DMS79 (cell line): ENCODE data around the gene NEUROD2.

Experiments used
- DNase-seq: peaks from one replicate; lab custom pipeline; 2025; lab: John Stamatoyannopoulos, UW

NEUROD2 gene

GRCh38 chr17:39579318-39580081 is 28.2 kb downstream of the NEUROD2 start:
- DNase-seq, result no peak

DNA sequence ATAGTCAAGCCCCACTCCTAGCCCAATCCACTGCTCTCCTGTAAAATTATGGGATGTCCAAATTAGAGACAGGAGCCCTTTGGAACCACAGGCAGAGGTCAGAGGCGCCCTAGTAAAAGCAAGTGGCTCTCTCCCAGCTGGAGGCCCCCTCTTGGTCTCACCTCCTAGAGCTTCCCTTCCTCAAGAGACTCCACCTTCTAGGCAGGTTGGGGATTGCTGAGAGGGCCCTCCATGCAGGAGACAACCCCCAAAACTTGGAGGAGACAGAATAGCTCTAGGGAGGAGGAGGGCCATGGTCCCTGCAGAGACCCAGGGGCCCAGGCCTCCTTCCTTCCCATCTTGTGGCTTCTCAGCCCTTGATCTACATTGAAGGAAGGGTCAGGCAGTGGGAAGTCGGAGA is 29.4 kb downstream of the NEUROD2 start:
- no peak for DNase-seq

DNA sequence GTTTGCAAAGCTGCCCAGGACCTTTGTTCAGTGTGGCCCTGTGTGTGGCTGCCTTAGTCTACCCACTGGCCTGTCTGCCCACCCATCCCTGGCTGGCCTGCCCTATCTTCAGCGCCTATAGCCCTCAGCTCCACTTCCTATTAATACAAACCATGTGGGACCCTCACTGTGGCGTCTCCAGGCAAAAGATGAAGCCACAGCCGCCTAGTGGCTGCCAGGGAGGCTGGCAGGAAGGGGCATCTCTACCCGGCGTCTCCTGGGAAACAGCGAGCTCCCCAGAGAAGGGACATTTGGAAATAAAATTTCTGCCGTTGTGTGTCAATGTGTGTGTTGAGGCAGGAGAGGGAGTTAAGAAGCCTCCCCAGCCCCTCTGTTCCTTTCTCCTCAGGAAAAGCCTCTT is 31.5 kb downstream of the NEUROD2 start:
- DNase-seq, result no peak

DNA sequence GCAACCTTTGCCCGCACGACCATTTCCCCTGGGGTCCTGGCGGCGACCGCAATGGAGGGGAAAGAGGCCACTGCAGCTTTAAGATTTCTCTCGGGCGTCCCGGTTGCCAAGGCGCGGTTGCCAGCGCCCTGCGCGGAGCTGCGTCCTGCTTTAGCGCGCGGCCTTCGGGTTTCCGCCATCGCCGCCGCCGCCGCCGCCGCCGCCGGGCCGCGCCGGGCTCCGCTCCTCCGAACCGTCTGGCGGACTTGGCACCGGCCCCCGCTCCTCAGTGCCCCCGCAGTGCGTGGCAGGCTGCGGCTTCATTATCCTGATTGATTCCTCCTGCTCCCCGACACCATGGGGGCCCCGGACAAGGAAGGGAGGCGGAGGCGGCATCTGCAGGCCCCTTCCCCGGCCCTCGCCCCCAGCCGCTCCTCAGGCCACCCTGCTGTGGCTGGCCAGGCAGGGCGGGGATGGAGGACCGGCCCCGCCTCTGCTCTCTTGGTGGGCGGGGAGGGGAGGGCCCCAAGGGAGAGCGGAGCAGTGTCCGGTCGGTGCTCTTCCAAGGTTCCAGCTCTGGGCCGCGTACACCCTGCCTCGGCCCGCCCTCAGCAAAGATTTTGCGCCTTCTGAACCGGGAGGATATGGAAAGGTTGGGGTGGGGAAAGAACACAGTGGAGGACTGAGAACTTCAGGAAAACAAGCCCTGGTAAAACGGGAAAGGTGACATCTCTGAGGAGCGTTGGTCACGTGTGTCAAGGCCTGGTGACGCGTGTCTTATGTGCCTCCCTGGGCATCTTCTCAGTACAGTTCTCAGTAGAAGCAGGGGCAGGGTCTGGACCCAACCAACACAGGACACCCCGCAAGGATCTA is 34.0 kb downstream of the NEUROD2 start:
- DNase-seq, result peak; percentile 17

DNA sequence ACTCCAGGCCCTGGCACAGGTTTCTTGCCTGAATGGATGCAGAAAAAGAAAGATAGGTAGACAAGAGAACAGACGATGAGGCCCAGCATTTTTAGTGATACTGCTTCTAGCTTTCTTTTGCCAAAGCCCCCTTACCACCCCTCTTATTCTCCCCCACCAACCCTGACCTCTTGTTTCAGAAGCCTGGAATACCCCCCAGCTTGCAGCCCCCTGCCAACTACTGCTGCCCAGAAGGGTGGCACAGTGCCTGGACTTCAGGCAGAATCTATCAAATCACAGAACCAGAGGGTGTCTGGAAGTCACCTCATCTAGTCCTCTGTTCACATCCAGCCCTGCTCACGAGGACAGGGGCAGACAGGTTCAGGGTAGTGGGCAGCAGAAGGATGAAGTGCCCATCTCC is 35.6 kb downstream of the NEUROD2 start:
- no peak for DNase-seq

- DNase-seq, result no peak
Measured at GRCh38 chr17:39569126-39569525, 38.6 kb downstream of the NEUROD2 start.

GRCh38 chr17:39568702-39569101 is 39.0 kb downstream of the NEUROD2 start:
- no peak for DNase-seq

DNA sequence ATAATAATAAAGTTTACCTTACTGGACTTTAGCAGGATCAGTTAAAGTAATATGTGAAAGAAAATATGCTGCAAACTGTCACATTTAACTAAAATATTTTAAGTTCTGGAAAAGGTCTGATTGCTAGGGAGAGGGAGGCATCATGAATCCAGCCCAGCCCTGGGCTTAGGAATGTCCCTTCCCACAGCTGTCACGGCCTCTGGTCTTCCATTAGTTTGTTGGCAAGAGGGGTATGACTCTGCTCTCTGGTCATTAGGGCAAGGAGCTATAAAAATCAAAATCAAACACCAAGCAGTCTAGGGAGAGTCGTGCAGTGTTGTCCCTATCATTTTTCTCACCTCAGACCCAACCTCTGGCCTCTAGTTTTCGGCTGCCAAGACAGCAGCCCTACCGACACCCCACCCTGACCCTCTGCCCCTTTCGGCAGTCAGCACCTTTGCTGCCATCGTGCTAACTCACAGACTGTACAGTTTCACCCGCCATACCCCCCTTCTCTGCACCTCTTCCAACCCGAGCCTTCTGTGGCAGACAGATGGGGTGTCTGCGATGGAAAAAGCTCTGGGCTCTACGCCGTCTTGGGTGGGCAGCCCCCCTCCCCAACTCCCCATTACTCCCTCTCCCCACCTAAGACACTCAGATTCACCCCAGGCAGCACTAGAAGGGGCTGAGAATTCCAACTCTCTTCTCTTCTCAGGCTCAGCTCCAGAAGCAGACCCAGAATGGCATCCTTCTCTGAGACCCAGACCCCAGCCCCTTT is 41.4 kb downstream of the NEUROD2 start:
- DNase-seq, result no peak

DNA sequence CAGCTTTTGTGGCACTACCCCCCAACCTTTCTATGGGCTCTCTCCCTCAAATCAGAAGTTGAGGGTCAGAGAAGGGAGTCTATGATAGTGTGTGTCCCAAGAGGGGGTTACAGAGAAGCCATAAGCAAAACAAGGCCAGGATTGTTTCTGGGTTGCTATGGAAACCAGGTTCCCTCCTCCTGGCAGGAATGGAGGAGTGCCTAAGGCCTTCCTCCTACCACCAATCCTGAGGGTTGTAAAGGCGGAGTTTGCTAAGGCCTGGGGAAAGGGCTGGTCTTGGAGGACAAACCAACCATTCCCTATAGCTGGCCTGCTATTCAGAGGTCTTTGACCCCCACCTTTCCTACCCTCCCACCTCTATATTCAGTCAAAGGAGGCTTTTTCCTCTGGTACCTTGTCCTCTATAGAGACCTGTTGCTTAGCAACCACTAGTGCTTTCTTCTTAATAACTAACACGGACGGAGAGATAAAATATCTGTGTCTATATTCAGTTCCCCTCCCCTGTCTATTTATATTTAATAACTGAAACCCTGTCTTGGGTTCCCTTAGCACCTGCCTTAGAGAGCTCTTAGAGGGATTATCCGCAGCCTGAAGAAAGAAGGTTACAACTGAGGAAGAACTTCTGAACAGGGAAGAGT is 43.4 kb downstream of the NEUROD2 start:
- peak; percentile 23 for DNase-seq

GRCh38 chr17:39563476-39563875 is 44.2 kb downstream of the NEUROD2 start:
- DNase-seq, result no peak

DNA sequence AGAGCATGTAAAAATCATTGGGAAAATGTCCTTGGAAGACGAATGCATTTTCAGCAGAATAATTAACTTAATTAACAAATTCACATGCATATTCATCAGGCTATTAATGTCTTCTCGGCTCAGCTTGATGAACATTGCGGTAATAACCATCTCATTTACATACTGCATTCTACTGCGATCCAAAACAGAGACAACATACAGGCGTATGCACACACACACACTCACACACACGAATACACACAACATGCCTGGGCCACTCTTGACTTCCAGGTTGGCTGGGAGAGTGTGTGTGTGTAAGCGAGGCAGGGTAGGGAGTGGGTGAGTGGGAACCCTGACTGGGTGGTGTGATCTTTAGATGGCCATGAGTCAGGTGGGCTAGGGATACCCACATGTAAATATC is 44.7 kb downstream of the NEUROD2 start:
- no peak for DNase-seq

GRCh38 chr17:39562395-39562794 is 45.3 kb downstream of the NEUROD2 start:
- no peak for DNase-seq

- no peak for DNase-seq
Measured at GRCh38 chr17:39556423-39556822, 51.3 kb downstream of the NEUROD2 start.

- DNase-seq, result no peak
Measured at GRCh38 chr17:39555368-39555767, 52.4 kb downstream of the NEUROD2 start.
